ENCODE measurements around the gene CCNT1. TPM values are rescaled to one million over a fixed set of nuclear protein-coding genes. Genes with fewer than 3 reads are reported as not detected.

Gene CCNT1
- total RNA-seq, 4 donors from 2014 or later: 17.4 to 46.8 (median 33.9) TPM

GRCh38 chr12:48696626-48697025 is 19.9 kb downstream of the CCNT1 start:
- Histone ChIP-seq H3K27ac (no peak overlapping the region), H3K9me3 (no peaks in the 10 kb centered on the region), H3K4me1 (peaks cover 0 to 5% of the 10 kb centered on the region in 2 donors), H3K27me3 (no peaks in the 10 kb centered on the region), H3K4me3 (no peak overlapping the region), H3K36me3 (no peaks in the 10 kb centered on the region)
- intact Hi-C loops (cut with DNase I; ENCODE audit: low total_unique reads): no loop called here
- no peak for DNase-seq
- TF ChIP-seq POLR2A (IDR thresholded peaks at IDR 0.05) (no peak), CTCF (IDR thresholded peaks at IDR 0.05) (no peak)

GRCh38 chr12:48695859-48696258 is 20.6 kb downstream of the CCNT1 start:
- Histone ChIP-seq H3K27me3 (no peaks in the 10 kb centered on the region), H3K9me3 (no peaks in the 10 kb centered on the region), H3K27ac (no peak overlapping the region), H3K4me1 (peaks cover 0 to 6% of the 10 kb centered on the region in 2 donors), H3K4me3 (no peak overlapping the region), H3K36me3 (no peaks in the 10 kb centered on the region)
- intact Hi-C loops (cut with DNase I; ENCODE audit: low total_unique reads): no loop called here
- TF ChIP-seq CTCF (IDR thresholded peaks at IDR 0.05): no peak
- no peak for TF ChIP-seq POLR2A (IDR thresholded peaks at IDR 0.05)
- no peak for DNase-seq

- intact Hi-C loops (cut with DNase I; ENCODE audit: low total_unique reads): no loop called here
- Histone ChIP-seq H3K27ac (no peak overlapping the region), H3K9me3 (no peaks in the 10 kb centered on the region), H3K36me3 (no peaks in the 10 kb centered on the region), H3K27me3 (no peaks in the 10 kb centered on the region), H3K4me1 (peaks cover 0 to 6% of the 10 kb centered on the region in 2 donors), H3K4me3 (no peak overlapping the region)
- no peak for DNase-seq
- TF ChIP-seq POLR2A (IDR thresholded peaks at IDR 0.05) (no peak), CTCF (IDR thresholded peaks at IDR 0.05) (no peak)
Observed at GRCh38 chr12:48694038-48694437, 22.5 kb downstream of the CCNT1 start.

- no peaks in the 10 kb centered on the region for H3K9me3 ChIP-seq
- intact Hi-C loops (cut with DNase I; ENCODE audit: low total_unique reads): no loop called here
- TF ChIP-seq POLR2A (IDR thresholded peaks at IDR 0.05): no peak
- TF ChIP-seq CTCF (IDR thresholded peaks at IDR 0.05): no peak
- H3K27me3 ChIP-seq: no peaks in the 10 kb centered on the region
- H3K4me1 ChIP-seq: peaks cover 0 to 6% of the 10 kb centered on the region in 2 donors
- no peak overlapping the region for H3K4me3 ChIP-seq
- no peaks in the 10 kb centered on the region for H3K36me3 ChIP-seq
- no peak overlapping the region for H3K27ac ChIP-seq
- DNase-seq: no peak
Observed at GRCh38 chr12:48693572-48693971, 22.9 kb downstream of the CCNT1 start.

GRCh38 chr12:48691826-48692487 is 24.6 kb downstream of the CCNT1 start:
- Histone ChIP-seq H3K36me3 (no peaks in the 10 kb centered on the region), H3K4me1 (peaks cover 0 to 6% of the 10 kb centered on the region in 2 donors), H3K4me3 (no peak overlapping the region), H3K27me3 (no peaks in the 10 kb centered on the region), H3K27ac (no peak overlapping the region), H3K9me3 (no peaks in the 10 kb centered on the region)
- no peak for DNase-seq
- TF ChIP-seq POLR2A (IDR thresholded peaks at IDR 0.05) (no peak), CTCF (IDR thresholded peaks at IDR 0.05) (no peak)
- intact Hi-C loops (cut with DNase I; ENCODE audit: low total_unique reads): no loop called here
